C4-2B (cell line): Measurements from ENCODE around the gene AKR1C3.
A peak's percentile ranks its signal among the peaks of the same experiment; 100 is the strongest.

ENCODE experiments used
- H3K27ac ChIP-seq: fragments of 450-650 bp; 2 replicates; pipeline ENCODE4 v1.5.1; 2017
- CTCF ChIP-seq: fragments of 450-650 bp; conservative IDR thresholded peaks from 2 replicates; pipeline ENCODE4 v1.5.1; 2017; ENCODE audit warnings: mild to moderate bottlenecking
- ZFX ChIP-seq: fragments of 450-650 bp; IDR thresholded peaks from 2 replicates; pipeline ENCODE4 v1.6.1; 2017

The AKR1C3 gene

GRCh38 chr10:5079306-5079830, 14.8 kb upstream of the AKR1C3 start:
- no peak overlapping the region for H3K27ac ChIP-seq

GRCh38 chr10:5079836-5080235, 14.4 kb upstream of the AKR1C3 start:
- H3K27ac ChIP-seq: no peak overlapping the region
- TF ChIP-seq CTCF: no peak
- TF ChIP-seq ZFX: no peak

More at GRCh38 chr10:5079306-5079830, 14.8 kb upstream of the AKR1C3 start:
- TF ChIP-seq ZFX (no peak), CTCF (no peak)

- TF ChIP-seq CTCF: no peak
- TF ChIP-seq ZFX: no peak
Measured at GRCh38 chr10:5081091-5081490, 13.1 kb upstream of the AKR1C3 start.

GRCh38 chr10:5088703-5089261, 5.4 kb upstream of the AKR1C3 start:
- TF ChIP-seq CTCF (no peak), ZFX (no peak)

More at GRCh38 chr10:5081091-5081490, 13.1 kb upstream of the AKR1C3 start:
- no peak overlapping the region for H3K27ac ChIP-seq

GRCh38 chr10:5089865-5090264, 4.3 kb upstream of the AKR1C3 start:
- TF ChIP-seq ZFX: no peak
- TF ChIP-seq CTCF: peak; percentile 81
- H3K27ac ChIP-seq: no peak overlapping the region

More at GRCh38 chr10:5088703-5089261, 5.4 kb upstream of the AKR1C3 start:
- H3K27ac ChIP-seq: no peak overlapping the region

- no peak for TF ChIP-seq CTCF
- no peak for TF ChIP-seq ZFX
Measured at GRCh38 chr10:5090551-5090950, 3.7 kb upstream of the AKR1C3 start.

GRCh38 chr10:5091196-5091595, 3.0 kb upstream of the AKR1C3 start:
- no peak overlapping the region for H3K27ac ChIP-seq
- no peak for TF ChIP-seq ZFX
- TF ChIP-seq CTCF: no peak

More at GRCh38 chr10:5090551-5090950, 3.7 kb upstream of the AKR1C3 start:
- H3K27ac ChIP-seq: no peak overlapping the region
